ENCODE measurements around the gene ZYX. TPM values are rescaled to one million over a fixed set of nuclear protein-coding genes. Genes with fewer than 3 reads are reported as not detected.
A peak's percentile ranks its signal among the peaks of the same experiment; 100 is the strongest.
"Not testable (repeated sequence)": the region's sequence is repeated elsewhere in the genome, so short reads cannot be mapped to it uniquely, and the experiment has no call there.

ZYX gene
- polyA plus RNA-seq, 1 donor = 259 TPM

- DNase-seq = no peak
Measured at GRCh38 chr7:143384661-143385631, 3.8 kb downstream of the ZYX start.

DNA sequence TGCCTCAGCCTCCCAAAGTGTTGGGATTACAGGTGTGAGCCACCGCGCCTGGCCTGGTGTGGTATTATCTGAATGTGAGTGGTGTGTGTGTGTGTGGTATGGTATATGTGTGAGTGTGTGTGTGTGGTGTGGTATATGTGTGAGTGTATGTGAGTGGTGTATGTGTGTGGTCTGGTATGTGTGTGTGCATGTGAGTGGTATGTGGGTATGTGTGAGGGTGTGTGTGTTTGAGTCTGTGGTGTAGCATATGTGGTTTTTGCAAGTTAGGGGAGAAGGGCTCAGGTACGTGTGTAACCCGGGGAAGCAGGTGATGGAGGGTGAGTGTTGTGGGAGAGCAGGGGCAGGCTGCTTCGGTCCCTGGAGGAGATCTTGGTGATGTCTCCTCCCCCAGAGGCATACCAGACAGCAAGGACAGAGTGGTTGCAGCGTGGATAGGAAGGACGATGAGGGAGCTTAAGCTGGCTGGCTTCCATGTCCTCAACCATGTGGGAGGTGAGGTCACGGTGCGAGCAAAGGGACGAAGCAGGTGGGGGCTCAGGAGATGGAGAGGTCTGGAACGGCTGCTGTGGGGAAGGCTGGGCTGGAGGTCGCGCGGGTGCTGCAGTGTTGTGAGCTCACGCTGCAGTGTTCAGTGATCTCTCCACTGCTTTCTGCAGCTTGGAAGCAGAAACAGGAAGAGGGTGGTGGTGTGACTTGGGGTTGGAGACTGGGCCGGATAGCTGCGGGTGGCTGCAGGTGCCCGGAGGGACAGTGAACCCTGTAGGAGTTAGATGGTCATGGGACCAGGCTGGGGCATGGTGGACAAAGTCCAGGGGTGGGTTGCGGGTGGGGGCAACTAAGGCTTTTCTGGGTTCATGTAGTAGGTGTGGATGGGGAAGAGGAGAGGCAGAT lies 5.0 kb downstream of the ZYX start:
- no peak for DNase-seq

DNA sequence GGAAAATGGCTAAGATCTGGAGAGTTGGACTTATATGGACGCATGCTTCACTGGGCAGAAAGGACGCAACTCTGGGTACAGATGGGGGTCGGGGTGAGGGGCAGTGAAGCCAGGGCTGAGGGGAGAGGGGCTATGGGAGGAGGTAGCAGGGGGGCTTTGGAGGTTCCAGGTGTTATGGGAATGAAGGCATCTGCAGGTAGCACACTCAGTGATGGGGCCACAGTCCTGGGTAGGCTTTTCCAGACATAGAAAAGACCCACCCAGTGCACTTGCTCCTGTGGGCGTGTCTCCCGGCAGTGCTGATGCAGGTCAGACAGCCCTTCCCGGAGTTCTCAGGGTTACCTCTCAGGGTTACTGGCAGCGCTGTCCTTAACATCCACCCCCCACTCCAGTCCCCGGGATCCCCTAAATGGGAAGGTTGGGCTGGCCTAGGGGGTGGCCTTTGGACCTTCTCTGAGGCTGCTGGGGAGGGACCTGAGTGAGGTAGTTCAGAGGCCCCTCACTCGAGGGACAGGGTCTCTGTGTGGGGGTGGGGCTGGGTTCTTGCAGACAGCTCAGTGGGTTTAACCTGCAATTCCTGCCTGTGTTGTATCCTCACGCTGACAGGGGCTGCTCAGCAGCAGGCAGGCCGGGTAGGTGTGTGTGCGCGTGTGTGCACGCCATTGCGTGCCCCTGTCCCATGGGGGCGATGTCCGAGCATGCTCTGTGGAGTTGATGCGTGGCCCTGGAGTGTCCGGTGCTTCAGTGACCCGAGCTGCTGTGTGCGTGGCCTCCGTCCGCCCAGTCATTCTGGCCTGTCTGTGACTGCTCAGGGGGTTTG lies 6.2 kb downstream of the ZYX start:
- DNase-seq = no peak

- no peak for DNase-seq
Measured at GRCh38 chr7:143388051-143388450, 6.9 kb downstream of the ZYX start.

GRCh38 chr7:143388491-143389101 lies 7.5 kb downstream of the ZYX start:
- no peak for DNase-seq

DNA sequence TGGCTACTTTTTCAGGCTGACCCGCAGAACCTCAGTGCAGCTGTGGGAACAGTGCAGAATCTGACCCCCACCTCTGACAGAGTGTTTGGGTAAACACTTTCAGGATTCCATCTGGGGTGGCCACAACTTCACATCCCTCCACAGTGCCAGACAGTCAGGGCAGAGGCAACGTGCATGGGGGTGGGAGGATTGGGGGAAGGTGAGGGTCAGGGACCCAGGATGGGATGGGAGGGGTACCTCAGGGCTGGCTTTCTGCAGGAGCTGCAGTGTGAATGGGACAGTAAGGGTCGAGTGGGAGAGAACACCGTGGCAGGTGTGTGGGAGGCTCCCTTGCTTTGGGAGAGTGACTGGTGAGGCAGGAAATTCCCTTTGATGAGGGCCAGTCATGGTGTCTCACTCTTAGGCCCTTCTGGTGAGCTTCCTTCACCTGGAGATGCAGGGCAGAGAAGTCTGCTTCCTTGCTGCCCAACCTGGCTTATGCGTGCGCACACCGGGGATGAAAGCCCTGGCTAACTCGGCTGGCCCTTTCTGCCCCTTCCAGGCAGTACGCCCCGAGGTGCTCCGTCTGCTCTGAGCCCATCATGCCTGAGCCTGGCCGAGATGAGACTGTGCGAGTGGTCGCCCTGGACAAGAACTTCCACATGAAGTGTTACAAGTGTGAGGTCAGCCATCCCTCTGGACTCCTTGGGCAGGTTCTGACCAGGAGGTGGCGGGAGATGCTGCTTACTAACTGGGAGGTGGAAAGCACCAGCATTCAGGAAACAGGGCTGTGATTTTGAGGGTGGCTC lies 8.4 kb downstream of the ZYX start:
- no peak for DNase-seq

- DNase-seq = no peak
Measured at GRCh38 chr7:143390104-143390772, 9.1 kb downstream of the ZYX start.

GRCh38 chr7:143390773-143391317 lies 9.7 kb downstream of the ZYX start:
- DNase-seq = no peak

DNA sequence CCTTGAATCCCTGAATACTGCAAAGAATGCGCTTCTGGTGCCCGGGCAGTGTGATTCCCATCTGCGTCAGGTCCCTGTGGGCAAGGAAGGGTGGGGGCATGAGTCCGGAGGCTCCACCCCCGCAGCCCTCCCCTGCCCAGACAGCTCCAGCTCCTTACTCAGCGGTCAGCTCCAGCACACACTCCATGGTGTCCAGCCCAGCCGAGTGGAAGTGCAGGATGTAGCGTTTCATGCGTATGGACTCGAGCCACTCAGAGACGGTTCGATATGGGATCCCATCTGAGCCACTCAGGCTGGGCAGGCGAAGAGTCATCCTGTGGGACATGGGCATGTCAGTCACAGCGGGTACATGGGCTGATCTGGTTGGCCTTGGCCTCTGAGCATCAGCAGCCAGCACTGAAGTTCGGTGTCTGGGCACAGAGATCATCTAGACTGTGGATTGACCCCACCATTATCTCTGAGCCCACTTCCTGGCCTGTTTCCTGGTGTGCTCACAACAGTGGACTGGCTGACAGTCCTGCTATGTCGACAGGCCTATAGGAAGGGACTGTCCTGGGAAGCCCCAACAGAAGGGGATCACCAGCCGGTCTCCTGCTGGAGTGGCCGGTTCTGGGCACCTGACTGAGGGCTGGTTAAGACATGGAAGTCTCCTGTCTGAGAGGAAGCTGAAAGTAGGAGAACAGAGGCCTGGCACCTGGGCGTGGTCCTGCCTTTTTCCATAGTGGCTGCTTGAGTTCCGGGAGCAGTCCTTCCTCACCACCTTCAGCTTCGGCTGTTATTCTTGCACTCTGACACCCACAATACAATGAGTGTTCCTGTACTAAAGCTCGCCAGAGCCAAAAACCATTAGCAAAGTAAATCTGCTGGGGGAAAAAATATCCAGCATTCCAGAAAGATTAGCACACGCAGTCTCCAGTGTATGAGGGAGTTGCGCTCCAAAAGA lies 10.6 kb downstream of the ZYX start:
- DNase-seq = peak; percentile 49

- not testable (repeated sequence) for DNase-seq
Measured at GRCh38 chr7:143392427-143392826, 11.3 kb downstream of the ZYX start.

DNA sequence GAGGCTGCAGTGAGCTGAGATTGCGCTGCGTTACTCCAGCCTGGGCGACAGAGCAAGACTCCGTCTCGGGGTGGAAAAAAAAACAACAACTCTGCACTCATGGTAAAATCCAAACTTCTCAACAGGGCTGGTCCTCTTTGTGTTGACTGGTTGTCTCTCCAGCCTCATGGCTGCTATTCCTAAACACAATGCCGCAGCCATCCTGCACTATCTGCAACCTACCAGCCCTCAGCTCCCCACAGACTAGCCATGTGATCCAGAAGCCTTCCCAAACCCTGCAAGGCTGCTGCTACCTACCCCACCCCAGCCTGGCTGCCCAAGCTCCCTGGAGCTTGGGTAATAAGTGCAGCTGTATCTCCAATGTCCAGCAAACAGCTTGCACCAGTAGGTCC lies 11.7 kb downstream of the ZYX start:
- no peak for DNase-seq

DNA sequence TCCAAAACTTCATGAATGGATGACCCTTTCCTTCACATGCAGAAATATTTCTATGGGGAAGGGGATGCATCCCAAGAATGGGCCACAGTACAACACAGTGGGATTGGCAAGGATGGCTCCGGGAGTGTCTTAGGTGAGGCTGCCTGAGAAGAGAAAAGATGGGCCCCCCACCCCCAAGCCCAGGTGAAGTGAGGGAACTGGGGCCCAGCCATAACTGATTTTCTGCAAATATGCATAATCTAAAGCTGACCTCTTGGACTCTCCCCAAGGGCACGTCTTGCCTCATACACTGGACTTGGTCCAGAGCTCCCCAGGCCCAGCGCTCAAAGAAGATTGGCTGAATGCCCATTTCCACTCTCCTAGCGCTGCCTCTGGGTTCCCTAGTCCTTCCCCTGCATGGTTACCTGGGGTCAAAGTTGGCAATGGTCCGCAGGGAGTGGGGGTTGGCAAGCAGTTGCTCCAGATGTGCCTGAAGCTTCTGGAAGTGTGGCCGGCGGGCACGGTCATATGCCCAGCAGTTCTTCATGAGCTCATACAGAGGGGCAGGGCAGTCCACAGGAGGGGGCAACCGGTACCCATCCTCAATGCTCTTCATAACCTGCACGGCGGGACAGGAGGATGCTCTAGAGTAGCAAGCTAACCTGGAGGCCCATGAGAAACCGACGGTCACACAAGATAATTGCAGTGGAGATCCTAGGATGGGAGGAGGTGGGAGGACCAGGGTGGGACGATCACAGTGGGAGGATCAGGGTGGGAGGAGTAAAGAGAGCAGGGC lies 12.3 kb downstream of the ZYX start:
- DNase-seq = no peak

DNA sequence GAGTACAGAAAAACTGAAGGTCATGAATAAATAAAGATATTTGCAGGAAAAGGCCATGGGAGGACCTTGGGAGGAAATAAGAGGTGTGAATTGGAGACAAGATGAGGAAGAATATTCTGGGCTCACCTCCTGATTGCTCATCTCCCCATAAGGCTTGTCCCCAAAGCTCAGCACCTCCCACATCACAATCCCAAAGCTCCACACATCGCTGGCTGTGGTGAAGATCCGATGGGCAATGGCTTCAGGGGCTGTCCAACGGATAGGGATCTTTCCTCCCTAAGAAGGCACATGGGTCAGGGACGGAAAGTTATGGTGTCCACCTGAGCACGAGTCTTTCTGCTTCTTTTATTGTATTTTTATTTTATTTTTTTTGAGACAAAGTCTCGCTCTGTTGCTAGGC lies 12.9 kb downstream of the ZYX start:
- no peak for DNase-seq

DNA sequence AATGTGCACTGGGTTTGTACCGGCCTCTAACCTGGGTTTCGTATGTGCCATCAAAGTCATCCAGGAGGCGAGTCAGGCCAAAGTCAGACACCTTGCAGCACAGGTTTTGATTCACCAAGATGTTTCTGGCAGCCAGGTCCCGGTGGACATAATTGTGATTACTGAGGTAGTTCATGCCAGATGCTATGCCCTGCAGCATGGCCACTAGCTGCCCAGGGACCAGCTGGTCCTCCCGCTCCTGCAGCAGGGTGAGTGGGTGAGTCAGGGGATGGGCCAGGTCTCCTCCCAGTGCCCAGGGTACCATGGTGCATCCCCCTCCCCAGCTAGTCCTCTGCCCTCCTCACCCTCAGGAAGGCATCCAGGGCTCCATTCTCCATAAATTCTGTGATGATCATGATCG lies 13.6 kb downstream of the ZYX start:
- DNase-seq = no peak

GRCh38 chr7:143395187-143396149 lies 14.3 kb downstream of the ZYX start:
- DNase-seq = no peak

DNA sequence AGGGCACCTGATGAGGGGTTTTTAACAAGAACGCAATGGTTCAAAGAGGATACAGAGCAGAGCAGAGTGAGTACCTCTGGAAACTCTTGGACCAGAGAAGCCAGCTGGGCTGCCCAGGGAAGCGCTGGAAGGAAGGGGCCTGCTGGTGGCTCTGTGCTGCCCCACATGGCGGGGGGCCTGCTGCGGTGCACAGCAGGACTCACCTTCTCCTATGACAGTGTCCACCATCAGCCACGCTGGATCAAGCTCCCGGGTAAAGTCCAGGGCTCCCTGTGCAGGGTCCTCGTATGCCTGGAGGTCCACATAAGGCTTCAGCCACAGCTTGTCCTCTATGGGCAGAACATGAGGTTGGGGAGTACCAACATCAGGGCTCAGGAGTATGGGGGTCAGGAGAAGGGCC lies 15.0 kb downstream of the ZYX start:
- no peak for DNase-seq

Data from hindlimb muscle (tissue), 1 donor.